Epithelial cell of proximal tubule (primary cell): Measurements from ENCODE around the gene ZC3H14. TPM values are rescaled to one million over a fixed set of nuclear protein-coding genes. Genes with fewer than 3 reads are reported as not detected.

Experiments
- DNase-seq: peaks from one replicate; pipeline ENCODE4 v3.0.0-alpha.2; 2011; ENCODE audit warnings: low read depth
- H3K4me3 ChIP-seq: 2 replicates; pipeline ENCODE4 v1.5.1; 2011; ENCODE audit warnings: low read depth, mild to moderate bottlenecking, low read length
- total RNA-seq: library from RNA; depleted of rRNA; stranded (reverse); fragments of >200 nt; gene quantifications from 2 replicates; pipeline ENCODE4 v1.2.3, GENCODE V29; 2015
- TF ChIP-seq, protein P1 (sequence below): conservative IDR thresholded peaks from 2 replicates; pipeline ENCODE4 v1.5.1; 2012; ENCODE audit warnings: low read depth, mild to moderate bottlenecking, low read length

ZC3H14 gene
- total RNA-seq, 1 donor from 2014 or later, result 55.1 TPM

DNA sequence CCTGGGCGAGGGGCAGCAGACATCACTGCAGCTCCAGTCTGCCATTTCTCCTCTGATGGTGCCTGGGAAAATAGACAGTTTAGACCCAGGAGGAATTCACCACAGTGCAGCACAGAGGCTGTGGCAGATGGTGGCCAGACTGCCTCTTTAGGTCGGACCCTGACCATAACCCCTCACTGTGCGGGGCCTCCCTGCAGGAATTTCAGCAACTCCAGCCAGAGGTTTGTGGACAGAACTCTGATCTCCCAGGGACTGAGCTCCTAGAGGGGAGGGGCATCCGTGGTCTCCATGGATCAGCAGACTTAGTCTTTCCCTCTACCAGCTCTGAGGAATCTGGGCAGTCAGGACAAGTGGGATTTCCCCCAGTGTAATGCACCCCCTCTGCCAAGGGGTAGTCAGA lies 106.5 kb downstream of the ZC3H14 start:
- DNase-seq, result no peak
- TF ChIP-seq, protein P1, sequence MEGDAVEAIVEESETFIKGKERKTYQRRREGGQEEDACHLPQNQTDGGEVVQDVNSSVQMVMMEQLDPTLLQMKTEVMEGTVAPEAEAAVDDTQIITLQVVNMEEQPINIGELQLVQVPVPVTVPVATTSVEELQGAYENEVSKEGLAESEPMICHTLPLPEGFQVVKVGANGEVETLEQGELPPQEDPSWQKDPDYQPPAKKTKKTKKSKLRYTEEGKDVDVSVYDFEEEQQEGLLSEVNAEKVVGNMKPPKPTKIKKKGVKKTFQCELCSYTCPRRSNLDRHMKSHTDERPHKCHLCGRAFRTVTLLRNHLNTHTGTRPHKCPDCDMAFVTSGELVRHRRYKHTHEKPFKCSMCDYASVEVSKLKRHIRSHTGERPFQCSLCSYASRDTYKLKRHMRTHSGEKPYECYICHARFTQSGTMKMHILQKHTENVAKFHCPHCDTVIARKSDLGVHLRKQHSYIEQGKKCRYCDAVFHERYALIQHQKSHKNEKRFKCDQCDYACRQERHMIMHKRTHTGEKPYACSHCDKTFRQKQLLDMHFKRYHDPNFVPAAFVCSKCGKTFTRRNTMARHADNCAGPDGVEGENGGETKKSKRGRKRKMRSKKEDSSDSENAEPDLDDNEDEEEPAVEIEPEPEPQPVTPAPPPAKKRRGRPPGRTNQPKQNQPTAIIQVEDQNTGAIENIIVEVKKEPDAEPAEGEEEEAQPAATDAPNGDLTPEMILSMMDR, result no peak
- H3K4me3 ChIP-seq, result no peak overlapping the region

Other genes with a start within 250 kb of the ZC3H14 start
- gene KCNK10, start 239.8 kb upstream of the ZC3H14 start, total RNA-seq, result 4.2 TPM in 1 of 2 replicates, not detected in the other
- gene SPATA7, start 177.4 kb upstream of the ZC3H14 start, total RNA-seq, result 4.5 and 6.3 TPM in 2 replicates
- gene PTPN21, start 8.0 kb upstream of the ZC3H14 start, total RNA-seq, result 5.9 and 8.2 TPM in 2 replicates
- 0.40 and 0.87 TPM in 2 replicates for gene EML5, start 229.9 kb downstream of the ZC3H14 start, total RNA-seq